GM21367 (cell line): ENCODE measurements around the gene KIAA0586.
"Not testable (repeated sequence)": the region's sequence is repeated elsewhere in the genome, so short reads cannot be mapped to it uniquely, and the experiment has no call there.

Experiments
- ATAC-seq: cut with Tn5 transposase; IDR thresholded peaks from one replicate; pipeline ENCODE4 v1.9.1; 2021; ENCODE audit not compliant: unreplicated experiment

Gene KIAA0586

DNA sequence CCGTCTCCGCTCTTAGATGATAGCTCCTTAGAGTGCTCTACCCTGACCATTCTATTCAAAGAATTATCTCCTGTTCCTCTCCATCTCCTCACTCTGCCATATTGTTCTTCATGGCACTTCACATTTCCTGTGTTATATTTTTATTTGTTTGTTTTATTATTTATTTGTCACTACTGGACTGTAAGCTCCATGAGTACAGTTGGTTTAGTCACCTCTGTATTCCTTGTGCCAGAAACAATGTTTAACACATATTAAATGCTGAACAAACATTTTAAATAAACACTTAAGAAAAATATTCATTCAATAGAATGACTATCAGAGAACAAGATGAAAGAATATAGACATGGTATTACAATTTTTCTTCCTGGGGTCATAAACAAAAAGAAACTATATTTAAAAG, 35.6 kb downstream of the KIAA0586 start:
- no peak for ATAC-seq

DNA sequence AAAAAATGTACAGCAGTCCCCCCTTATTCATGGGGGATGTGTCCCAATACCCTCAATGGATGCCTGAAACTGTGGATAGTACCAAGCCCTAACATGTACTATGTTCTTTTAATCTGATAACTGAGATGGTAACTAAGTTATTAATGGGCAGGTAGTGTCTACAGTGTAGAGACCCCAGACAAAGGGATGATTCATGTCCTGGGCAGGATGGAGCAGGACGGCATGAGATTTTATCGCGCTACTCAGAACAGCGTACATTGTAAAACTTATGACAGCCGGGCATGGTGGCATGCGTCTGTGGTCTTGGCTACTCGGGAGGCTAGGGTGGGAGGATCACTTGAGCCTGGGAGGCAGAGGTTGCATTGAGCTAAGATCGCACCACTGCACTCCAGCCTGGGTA, 37.1 kb downstream of the KIAA0586 start:
- no peak for ATAC-seq

DNA sequence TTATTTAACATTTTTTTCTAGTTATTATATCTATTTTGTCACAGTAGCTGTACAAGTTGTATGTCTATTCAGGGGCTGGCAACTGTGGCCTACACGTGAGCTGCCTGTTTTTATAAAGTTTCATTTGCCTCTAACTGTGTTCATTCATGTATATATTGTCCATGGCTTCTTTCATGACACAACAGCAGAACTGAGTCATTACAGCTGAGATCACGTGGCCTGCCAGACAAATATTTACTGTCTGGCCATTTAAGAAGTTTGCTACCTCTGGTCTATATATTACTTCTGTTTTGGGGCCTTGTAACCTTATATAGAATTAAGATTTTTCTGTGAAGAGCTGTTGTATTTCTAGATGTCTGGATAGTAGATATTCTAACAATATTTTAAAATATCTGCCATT, 37.9 kb downstream of the KIAA0586 start:
- no peak for ATAC-seq

DNA sequence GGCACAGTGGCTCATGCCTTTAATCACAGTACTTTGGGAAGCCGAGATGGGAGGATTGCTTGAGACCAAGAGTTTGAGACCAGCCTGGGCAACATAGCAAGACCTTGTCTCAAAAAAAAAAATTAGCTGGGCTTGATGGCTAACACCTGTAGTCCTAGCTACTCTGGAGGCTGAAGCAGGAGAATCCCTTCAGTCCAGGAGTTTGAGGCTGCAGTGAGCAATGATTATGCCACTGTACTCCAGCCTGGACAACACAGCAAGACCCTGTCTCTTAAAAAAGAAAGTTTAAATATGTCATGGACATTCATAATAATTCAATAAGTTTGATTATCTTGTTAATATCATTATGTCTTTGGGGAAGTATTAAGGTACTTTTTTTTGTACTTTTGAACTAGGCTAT, 38.9 kb downstream of the KIAA0586 start:
- no peak for ATAC-seq

DNA sequence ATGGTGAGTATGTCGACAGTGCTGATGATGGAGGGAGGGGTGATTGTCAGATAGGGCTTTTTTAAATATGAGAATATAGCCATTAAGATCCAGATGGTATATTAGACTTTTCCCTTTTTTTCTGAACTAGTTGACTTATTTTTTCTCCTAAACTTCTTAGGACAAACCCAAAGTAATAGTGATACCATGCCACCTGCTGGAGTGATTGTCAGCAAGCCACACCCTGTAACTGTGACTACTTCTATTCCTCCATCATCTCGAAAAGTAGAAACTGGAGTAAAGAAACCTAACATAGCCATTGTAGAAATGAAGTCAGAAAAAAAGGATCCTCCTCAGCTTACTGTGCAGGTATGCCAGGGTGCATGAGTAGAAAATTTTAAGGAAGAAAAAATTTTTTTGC, 40.1 kb downstream of the KIAA0586 start:
- ATAC-seq = no peak

DNA sequence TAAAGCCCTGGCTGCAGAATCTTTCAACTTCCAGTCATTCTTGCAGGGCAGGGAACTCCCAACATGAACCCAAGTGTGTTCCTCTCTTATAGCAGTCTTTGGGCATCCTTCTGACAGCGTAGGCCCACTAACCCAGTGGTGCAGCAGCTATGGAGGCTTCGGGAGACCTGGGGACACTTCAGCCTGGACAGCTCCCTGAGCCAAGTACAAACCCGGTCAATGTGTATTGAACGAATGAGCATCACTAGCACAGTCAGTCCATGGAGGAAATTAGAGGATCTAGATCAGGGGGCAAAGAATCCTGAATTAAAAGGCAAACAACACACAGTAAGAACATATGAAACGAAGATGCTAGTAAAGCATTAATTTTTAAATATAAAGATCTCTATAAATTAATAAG, 41.8 kb downstream of the KIAA0586 start:
- ATAC-seq = no peak

DNA sequence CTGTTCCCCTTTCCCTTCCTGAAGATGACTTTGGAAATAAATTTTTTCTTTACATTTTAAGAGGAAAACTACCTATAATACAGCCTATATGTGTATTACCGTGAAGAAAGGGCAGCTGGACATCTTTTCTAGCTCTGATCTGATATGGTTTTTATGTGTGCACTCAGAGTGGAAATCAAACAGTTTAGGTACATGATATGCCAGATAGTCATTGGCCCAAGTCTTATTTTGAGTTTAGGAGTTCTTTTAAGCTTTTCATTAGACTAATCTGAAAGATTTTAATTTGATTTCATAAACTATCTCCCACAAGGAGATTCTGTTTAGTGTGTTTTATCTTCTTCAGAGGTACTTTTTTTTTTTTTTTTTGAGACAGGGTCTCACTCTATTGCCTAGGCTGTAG, 48.8 kb downstream of the KIAA0586 start:
- no peak for ATAC-seq

DNA sequence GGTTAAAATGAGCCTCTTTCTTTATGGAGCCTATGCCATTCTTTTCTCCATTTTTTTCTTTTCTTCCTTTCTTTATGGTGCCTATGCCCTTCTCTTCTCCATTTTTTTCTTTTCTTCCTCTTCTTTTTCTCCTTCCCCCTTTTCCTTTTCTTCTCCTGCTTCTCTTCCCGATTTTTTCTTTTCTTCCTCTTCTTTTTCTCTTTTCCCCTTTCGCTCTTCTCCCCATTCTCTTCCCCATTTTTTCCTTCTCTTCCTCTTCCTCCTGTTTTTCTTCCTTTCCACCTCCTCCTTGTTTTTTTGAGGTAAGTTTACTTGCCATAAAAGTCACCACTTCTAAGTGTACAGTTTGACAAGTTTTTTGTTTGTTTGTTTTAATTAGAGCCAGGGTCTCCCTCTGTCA, 50.1 kb downstream of the KIAA0586 start:
- no peak for ATAC-seq

DNA sequence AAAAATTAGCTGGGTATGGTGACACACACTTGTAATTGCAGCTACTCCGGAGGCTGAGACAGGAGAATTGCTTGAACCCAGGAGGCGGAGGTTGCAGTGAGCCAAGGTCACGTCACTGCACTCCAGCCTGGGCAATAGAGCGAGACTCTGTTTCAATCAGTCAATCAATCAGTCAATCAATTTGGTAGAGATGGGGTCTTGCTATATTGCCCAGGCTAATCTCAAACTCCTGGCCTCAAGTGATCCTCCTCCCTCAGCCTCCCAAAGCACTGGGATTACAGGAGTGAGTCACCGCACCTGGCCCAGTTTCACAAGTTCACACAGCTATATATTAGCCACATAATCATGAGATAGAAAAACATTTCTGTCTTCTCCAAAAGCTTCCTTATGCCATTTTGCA, 50.8 kb downstream of the KIAA0586 start:
- ATAC-seq = not testable (repeated sequence)

DNA sequence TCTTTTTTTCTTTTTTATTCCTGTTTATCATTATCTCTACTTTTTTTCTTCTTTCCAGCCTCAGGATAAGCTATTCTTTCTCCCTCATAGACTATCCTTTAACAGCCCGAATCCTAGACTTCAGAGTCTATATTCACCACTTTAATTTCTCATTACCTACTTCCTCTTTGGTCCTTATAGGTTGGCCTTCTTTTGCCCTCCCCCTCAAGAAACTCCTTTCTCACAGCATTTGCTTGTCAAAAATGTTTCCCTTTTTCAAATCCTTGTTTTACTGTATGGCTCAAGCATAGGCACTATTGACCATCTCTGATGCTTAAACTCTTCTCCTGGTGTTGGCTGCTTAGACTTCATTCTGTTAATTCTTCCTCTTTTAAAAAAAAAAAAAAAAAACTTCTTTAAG, 52.5 kb downstream of the KIAA0586 start:
- ATAC-seq = no peak

DNA sequence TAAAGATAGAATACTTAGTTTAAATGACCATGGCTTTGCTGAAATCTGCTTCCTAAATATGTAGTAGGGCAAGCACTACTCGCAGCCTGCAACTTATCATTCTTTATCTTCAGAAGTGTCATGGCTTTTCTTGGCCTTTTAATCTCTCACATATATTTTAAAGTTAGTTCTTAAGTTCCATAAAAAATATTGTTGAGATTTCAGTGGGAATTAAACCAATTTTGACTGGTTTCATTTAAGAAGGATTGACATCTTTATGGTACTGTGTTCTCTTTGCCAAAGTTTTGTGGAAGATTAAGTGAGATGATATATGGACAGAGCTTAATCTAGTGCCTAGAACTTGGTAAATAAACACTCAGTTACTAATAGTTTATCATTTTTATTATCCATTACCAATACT, 56.7 kb downstream of the KIAA0586 start:
- ATAC-seq = no peak

DNA sequence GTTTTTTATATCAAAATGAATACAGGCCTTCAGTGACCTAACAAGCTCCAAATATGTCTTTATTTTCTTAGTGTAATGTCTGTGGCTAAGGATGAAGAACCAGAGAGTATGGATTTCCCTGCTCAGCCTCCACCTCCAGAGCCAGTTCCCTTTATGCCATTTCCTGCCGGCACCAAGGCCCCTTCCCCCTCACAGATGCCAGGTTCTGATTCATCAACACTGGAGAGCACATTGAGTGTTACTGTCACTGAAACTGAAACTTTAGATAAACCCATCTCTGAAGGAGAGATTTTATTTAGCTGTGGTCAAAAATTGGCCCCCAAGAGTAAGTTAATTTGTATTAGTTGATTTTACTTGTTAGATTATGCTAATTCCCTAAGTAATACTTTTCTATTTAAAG, 61.0 kb downstream of the KIAA0586 start:
- no peak for ATAC-seq

DNA sequence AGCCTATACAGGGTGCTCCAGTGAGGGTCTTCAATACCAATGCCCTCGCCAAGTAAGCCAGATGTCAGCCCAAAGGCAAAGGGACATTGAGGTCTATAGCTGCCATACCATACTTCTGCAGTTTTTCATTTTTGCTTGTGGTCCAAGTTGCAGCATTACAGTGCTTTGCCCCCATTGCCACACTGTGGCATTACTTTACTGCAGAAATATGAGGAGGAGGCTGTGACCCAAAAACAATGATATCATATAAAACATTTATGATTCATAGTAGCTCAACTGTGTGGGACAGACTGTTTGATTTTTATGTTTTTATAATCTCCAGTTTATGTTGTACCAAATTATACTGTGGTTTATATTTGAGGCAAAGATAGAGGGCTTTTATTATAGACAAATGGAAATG, 64.1 kb downstream of the KIAA0586 start:
- no peak for ATAC-seq

DNA sequence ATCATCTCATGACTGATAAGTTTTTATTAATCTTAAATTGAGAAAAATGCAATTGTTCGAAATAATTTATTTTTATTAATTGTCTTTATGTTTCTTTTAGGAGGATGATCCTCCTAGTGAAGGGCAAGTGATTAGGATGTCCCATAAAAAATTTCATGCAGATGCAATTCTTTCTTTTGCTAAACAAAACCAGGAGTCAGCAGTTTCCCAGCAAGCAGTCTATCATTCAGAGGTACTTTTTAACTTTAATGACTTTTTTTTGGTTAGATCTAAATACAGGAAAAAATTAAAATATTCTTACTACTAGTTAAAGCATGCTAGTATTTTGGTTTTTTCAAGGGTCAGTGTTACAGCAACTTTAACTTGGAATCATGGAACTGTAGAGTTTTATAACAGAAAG, 64.5 kb downstream of the KIAA0586 start:
- ATAC-seq = no peak

DNA sequence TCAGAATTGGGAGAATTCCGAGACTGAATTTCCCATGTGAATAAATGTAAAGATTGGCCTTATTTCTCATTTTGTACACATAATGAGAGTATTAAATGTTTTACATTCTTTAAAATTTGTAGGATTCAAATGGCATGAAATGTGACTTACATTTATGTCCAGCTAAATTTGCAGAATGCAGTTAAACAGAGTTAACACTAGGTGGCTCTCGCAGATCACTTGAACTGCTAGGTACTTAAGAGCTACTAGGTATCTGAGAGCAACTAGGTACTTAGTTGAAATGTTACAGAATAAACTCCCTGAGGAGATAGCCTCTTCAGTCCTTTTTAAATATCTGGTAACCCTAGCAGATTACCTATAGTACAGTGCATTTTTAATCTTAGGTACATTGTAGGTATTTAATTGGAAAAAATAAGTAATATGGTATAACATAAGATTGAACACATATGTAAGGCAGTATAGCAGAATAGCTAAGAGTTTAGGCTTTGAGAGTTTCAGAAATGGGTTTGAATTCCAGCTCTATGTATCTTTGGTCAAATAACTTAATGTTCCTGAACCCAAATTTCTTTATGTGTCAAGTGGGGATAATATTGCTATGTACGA, 73.8 kb downstream of the KIAA0586 start:
- no peak for ATAC-seq

DNA sequence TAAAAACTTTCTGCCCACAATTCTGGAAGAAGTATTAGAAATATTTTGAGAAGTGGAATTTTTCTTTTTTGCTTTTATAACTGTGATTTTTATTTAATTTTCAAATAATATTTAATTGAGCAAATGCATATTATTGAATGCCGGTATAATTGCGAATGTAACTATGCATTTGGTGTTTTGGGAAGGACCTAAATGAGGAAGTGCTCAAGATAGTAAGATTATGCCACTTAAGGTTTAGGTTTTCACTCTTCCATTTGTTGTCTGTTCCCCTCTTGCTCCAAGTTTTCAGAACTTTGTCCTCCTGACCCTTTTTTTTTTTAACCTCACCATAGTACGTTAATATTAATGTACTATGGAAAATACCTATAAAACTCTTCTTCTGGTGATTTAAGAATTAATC, 85.8 kb downstream of the KIAA0586 start:
- ATAC-seq = no peak

DNA sequence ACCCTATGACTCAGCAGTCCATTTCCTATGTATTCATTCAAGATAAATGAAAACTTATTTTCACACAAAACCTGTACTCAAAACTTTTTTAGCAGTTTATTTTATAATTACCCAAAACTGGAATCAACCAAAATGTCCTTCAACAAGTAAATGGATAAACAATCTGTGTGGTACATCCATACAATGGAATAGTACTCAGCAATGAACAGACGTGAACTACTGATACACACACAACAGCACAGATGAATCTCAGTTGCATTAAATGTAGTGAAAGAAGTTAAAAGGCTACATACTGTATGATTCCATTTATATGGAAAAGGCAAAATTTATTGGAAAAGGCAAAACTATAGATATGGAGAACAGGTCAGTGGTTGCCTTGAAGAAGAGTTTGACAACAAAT, 90.1 kb downstream of the KIAA0586 start:
- ATAC-seq = no peak

DNA sequence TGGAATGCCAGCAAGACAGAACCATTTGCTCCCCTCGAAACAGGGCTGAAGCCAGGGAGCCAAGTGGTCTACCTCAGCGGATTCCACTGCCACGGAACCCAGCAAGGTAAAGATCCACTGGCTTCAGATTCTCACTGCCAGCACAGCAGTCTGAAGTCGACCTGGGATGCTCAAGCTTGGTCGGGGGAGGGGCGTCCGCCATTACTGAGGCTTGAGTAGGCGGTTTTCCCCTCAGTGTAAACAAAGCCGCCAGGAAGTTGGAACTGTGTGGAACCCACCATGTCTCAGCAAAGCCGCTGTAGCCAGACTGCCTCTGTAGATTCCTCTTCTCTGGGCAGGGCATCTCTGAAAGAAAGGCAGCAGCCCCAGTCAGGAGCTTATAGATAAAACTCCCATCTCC, 98.2 kb downstream of the KIAA0586 start:
- ATAC-seq = not testable (repeated sequence)

DNA sequence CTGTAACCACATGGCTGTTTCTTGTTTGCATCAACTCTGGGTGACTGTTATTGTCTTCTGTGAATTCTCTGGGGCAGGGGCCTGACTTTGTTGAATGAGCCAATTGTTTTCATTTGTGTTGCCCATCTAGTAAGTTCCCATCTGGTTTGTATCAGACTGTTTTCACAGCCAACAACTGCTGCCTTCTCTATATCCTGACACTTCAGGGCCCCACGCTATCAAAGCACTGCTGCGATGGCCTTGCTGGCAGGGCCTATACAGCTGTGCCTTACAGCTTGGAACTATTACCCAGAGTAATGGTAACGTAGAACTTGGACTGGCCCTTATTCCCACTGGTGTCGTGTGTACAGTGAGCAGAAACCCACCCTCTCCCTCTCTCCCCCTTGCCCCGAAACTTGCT, 105.9 kb downstream of the KIAA0586 start:
- ATAC-seq = no peak

DNA sequence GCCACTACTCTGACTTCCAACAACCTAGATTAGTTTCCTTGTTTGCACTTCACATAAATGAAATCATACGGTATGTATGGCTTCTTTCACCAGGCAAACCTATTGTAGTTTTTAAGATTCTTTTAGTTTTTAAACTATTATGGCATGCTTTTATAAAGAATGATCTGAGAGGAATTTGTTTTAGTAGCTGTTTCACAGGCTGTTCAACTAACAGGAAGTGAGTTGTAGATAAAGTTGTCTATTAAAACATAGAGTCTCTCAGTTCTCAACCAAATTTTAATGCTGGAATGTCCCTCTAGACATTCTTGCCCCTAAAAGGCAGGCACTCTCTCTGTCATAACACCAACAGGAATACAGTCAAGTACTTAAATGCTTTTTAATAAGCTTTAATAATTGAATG, 107.5 kb downstream of the KIAA0586 start:
- ATAC-seq = no peak

DNA sequence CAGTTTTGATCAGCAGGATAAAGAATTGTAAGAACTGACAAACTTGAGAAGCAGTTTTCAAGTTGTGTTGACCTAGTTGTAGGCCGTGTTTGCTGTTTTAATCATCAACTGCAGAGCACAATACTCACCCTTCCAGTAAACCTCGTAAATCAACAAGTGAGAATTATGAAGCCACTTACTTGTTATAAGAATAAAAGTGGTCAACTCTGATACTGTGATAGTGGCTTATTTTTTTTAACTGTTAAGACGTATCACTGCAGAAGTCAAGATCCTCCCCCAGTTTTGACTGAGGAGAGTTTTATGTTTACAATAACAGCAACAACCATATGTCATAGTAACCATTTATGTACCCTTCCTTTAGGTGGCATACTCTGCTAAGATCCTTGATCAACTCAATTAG, 109.5 kb downstream of the KIAA0586 start:
- ATAC-seq = no peak

DNA sequence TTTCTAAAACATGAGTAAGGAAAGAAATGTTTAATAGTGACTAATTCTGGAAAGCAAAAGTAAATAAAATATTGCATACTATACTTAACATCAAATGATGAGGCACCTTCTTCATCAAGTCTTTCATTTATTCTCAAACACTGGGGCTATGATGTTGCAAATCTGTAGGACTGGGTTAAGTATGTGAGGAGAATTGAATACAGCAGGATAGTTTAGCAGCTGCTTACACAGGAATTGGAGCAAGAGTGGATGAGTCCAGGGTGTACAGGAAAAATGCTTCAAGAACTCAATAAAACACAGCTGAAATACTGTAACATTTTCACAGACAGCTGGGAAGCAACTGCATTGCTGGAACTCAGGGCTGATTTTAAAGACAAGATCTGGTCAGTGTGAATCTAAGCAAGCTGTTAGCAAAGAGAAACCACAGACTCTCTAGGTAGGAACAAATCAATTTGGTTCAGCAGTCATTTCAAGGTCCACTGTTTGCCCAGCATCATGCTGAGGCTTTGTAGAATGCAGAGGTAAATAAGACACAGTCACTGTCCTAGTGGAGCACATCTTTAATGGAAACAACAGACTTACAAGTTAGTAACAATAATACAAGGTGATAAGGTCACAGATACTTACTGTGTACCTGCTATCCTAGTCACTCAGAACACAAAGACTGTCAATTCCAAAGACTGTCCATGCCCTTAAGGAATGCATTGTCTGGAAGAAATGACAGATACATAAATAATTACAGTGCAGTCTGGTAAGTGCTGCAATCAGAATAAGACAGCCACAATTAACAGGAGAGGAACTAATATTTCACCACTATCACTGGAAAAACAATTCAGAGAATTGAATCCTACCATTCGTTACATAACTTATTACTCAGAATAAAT, 113.5 kb downstream of the KIAA0586 start:
- no peak for ATAC-seq

DNA sequence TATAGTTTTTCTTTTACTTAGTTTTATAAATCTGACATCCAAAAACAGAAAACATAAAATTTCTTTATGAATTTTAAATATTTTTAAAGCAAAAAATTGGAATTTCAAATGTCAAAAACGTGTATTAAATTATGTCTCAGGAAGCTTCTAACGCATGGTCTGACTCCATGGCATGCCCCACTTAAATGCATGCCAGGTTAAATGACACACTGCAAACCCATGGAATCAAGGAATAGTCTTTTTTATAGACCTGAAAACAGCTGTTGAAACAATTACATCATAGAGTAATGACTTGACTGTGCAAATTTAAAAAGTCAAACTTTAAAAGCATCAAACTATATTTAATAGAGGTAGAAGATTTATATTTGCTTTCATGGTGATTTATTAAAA, 114.1 kb downstream of the KIAA0586 start:
- no peak for ATAC-seq
